NCI-H1930 (cell line): ENCODE results near the gene CKAP2L.
"Not testable (repeated sequence)": the region's sequence is repeated elsewhere in the genome, so short reads cannot be mapped to it uniquely, and the experiment has no call there.

Source experiments
- DNase-seq, 2 experiments: peaks; one replicate each; lab custom pipeline; 2025; lab: John Stamatoyannopoulos, UW

CKAP2L gene

GRCh38 chr2:112706947-112707346, 57.5 kb downstream of the CKAP2L start:
- not testable (repeated sequence) for DNase-seq

- no peak for DNase-seq
Measured at GRCh38 chr2:112706170-112706664, 58.2 kb downstream of the CKAP2L start.

- DNase-seq: no peak
Measured at GRCh38 chr2:112705575-112705974, 58.8 kb downstream of the CKAP2L start.

- no peak for DNase-seq
Measured at GRCh38 chr2:112703684-112704083, 60.7 kb downstream of the CKAP2L start.

GRCh38 chr2:112701052-112701451, 63.4 kb downstream of the CKAP2L start:
- DNase-seq: no peak

- no peak for DNase-seq
Measured at GRCh38 chr2:112699984-112700667, 64.3 kb downstream of the CKAP2L start.

GRCh38 chr2:112698834-112699515, 65.4 kb downstream of the CKAP2L start:
- no peak for DNase-seq

- DNase-seq: no peak
Measured at GRCh38 chr2:112694182-112694581, 70.2 kb downstream of the CKAP2L start.

GRCh38 chr2:112693596-112693995, 70.8 kb downstream of the CKAP2L start:
- no peak for DNase-seq

- DNase-seq: no peak
Measured at GRCh38 chr2:112692918-112693317, 71.5 kb downstream of the CKAP2L start.

- no peak for DNase-seq
Measured at GRCh38 chr2:112692495-112692911, 71.9 kb downstream of the CKAP2L start.

GRCh38 chr2:112691881-112692281, 72.5 kb downstream of the CKAP2L start:
- DNase-seq: no peak

- DNase-seq: no peak
Measured at GRCh38 chr2:112690853-112691401, 73.5 kb downstream of the CKAP2L start.

- no peak for DNase-seq
Measured at GRCh38 chr2:112688086-112688880, 76.1 kb downstream of the CKAP2L start.

- no peak for DNase-seq
Measured at GRCh38 chr2:112687522-112687921, 76.9 kb downstream of the CKAP2L start.
